A549 (cell line): ENCODE results near the gene SHROOM1. TPM values are rescaled to one million over a fixed set of nuclear protein-coding genes. Genes with fewer than 3 reads are reported as not detected.

Experiments used
- ATAC-seq, 2 experiments: fragments of 200-7000 bp in 1 of 2; fragments of >200 bp in 1 of 2; cut with Nextera tagmentation in 1 of 2; cut with Tn5 transposase in 1 of 2; 3 replicates each; pipeline versions ENCODE4 v1.8.0 to v1.9.1; 2018 to 2020; ENCODE audit warnings: mild to moderate bottlenecking in 1 of 2, moderate library complexity in 1 of 2
- CTCF ChIA-PET: fragments of 300-600 bp; sonication (Branson Sonifier 250); formaldehyde crosslinking; extraction: SDS; loops from one replicate; lab custom pipeline; 2021; ENCODE audit warnings: antibody characterized with exemption, inconsistent platforms; lab: Yijun Ruan, JAX
- POLR2A ChIA-PET: fragments of 350-600 bp; formaldehyde crosslinking; extraction: SDS; loops from one replicate; lab custom pipeline; 2021; ENCODE audit warnings: antibody characterized with exemption, inconsistent platforms; lab: Yijun Ruan, JAX
- DNase-seq, 2 experiments: peaks; one replicate each; pipeline versions ENCODE4 v3.0.0 to v3.0.0-alpha.2; 2011 to 2016; ENCODE audit warnings: low read depth in 1 of 2, low spot score in 1 of 2
- FAIRE-seq: peaks from 2 replicates; lab custom pipeline; 2011; peaks lifted over from hg19 to GRCh38; lab: Jason Lieb, UNC
- H3K27ac ChIP-seq, 2 experiments: fragments of >200 bp; sonication (Bioruptor Twin); formaldehyde crosslinking; 3 replicates each; pipeline ENCODE4 v1.5.1; 2016 to 2017
- H3K4me1 ChIP-seq: fragments of >200 bp; sonication (Bioruptor Twin); formaldehyde crosslinking; 3 replicates; pipeline ENCODE4 v1.6.1; 2016
- H3K4me2 ChIP-seq: fragments of >200 bp; sonication (Bioruptor Twin); formaldehyde crosslinking; 3 replicates; pipeline ENCODE4 v1.6.1; 2016
- H3K4me3 ChIP-seq: fragments of >200 bp; sonication (Bioruptor Twin); formaldehyde crosslinking; 3 replicates; pipeline ENCODE4 v1.5.1; 2016
- H3K9me3 ChIP-seq: fragments of >200 bp; sonication (Bioruptor Twin); formaldehyde crosslinking; 3 replicates; pipeline ENCODE4 v1.6.1; 2016
- CBX2 ChIP-seq: fragments of 200-600 bp; sonication (generic); IDR thresholded peaks from 2 replicates; pipeline ENCODE4 v1.6.1; 2016; ENCODE audit warnings: low read depth, mild to moderate bottlenecking, borderline replicate concordance
- CHD2 ChIP-seq: fragments of 150-350 bp; IDR thresholded peaks from 2 replicates; pipeline ENCODE4 v1.6.1; 2014; ENCODE audit warnings: low read length; ENCODE audit not compliant: partially characterized antibody
- E2F6 ChIP-seq: IDR thresholded peaks from 2 replicates; pipeline ENCODE4 v1.6.1; 2012; ENCODE audit warnings: low read depth, borderline replicate concordance
- ELK1 ChIP-seq: fragments of 150-350 bp; IDR thresholded peaks from 2 replicates; pipeline ENCODE4 v1.6.1; 2014; ENCODE audit warnings: low read depth, mild to moderate bottlenecking, low read length
- ESRRA ChIP-seq: fragments of 150-350 bp; IDR thresholded peaks from 2 replicates; pipeline ENCODE4 v1.6.1; 2014; ENCODE audit warnings: mild to moderate bottlenecking, low read length, borderline replicate concordance
- GATA3 ChIP-seq: IDR thresholded peaks from 2 replicates; pipeline ENCODE4 v1.6.1; 2012; ENCODE audit warnings: borderline replicate concordance
- HEYL ChIP-seq: fragments of 250-450 bp; sonication (Bioruptor Pico); IDR thresholded peaks from 2 replicates; pipeline ENCODE4 v1.8.0; 2021; ENCODE audit warnings: mild to moderate bottlenecking, moderate library complexity
- HOXA7 ChIP-seq: fragments of 250-450 bp; sonication (Bioruptor Pico); IDR thresholded peaks from 2 replicates; pipeline ENCODE4 v1.5.0; 2020; ENCODE audit warnings: mild to moderate bottlenecking, moderate library complexity
- HOXB13 ChIP-seq: fragments of 250-450 bp; sonication (Bioruptor Pico); IDR thresholded peaks from 2 replicates; pipeline ENCODE4 v1.5.0; 2020; ENCODE audit warnings: low read depth, mild to moderate bottlenecking, moderate library complexity
- HOXB5 ChIP-seq: fragments of 250-450 bp; sonication (Bioruptor Pico); IDR thresholded peaks from 2 replicates; pipeline ENCODE4 v1.5.0; 2020; ENCODE audit warnings: mild to moderate bottlenecking, moderate library complexity
- JUNB ChIP-seq: fragments of >200 bp; sonication (Bioruptor Twin); formaldehyde crosslinking; IDR thresholded peaks from 2 replicates; pipeline ENCODE4 v1.6.1; 2016
- KDM5A ChIP-seq: fragments of 200-600 bp; sonication (generic); IDR thresholded peaks from 2 replicates; pipeline ENCODE4 v1.6.1; 2016; ENCODE audit warnings: antibody characterized with exemption, mild to moderate bottlenecking
- MAX ChIP-seq: IDR thresholded peaks from 2 replicates; pipeline ENCODE4 v1.6.1; 2012
- MAZ ChIP-seq: fragments of 150-350 bp; IDR thresholded peaks from 2 replicates; pipeline ENCODE4 v1.6.1; 2014; ENCODE audit warnings: antibody characterized with exemption, low read depth, low read length, borderline replicate concordance
- MYC ChIP-seq: IDR thresholded peaks from 2 replicates; pipeline ENCODE4 v1.6.1; 2012; ENCODE audit warnings: mild to moderate bottlenecking, inconsistent platforms, low read length, improper control_type of control experiment, borderline replicate concordance
- NR3C1 ChIP-seq: fragments of >200 bp; sonication (Bioruptor Twin); formaldehyde crosslinking; IDR thresholded peaks from 3 replicates; pipeline ENCODE4 v1.6.1; 2017
- PBX3 ChIP-seq: IDR thresholded peaks from 2 replicates; pipeline ENCODE4 v1.6.1; 2012
- PHF8 ChIP-seq: fragments of 200-600 bp; sonication (generic); IDR thresholded peaks from 2 replicates; pipeline ENCODE4 v1.6.1; 2016; ENCODE audit warnings: low read depth, mild to moderate bottlenecking, antibody characterized with exemption, moderate library complexity, borderline replicate concordance
- POLR2A ChIP-seq: IDR thresholded peaks from 2 replicates; pipeline ENCODE4 v1.6.1; 2012; ENCODE audit warnings: mild to moderate bottlenecking, low read length
- RCOR1 ChIP-seq: fragments of 150-350 bp; IDR thresholded peaks from 2 replicates; pipeline ENCODE4 v1.6.1; 2014; ENCODE audit warnings: antibody characterized with exemption, low read length, low read depth
- SMC3 ChIP-seq: fragments of >200 bp; sonication (Bioruptor Twin); formaldehyde crosslinking; IDR thresholded peaks from 3 replicates; pipeline ENCODE4 v1.6.1; 2018; ENCODE audit warnings: inconsistent platforms
- SREBF2 ChIP-seq: fragments of 450-650 bp; IDR thresholded peaks from 2 replicates; pipeline ENCODE4 v1.6.1; 2014; ENCODE audit warnings: mild to moderate bottlenecking, moderate library complexity
- ZNF302 ChIP-seq: fragments of 250-450 bp; sonication (Bioruptor Pico); IDR thresholded peaks from 2 replicates; pipeline ENCODE4 v1.9.0; 2021; ENCODE audit warnings: inconsistent platforms, mild to moderate bottlenecking, moderate library complexity
- WGBS: methylation state at CpG from one replicate; pipeline ENCODE4 v1.1.6; 2017; ENCODE audit errors: missing lambda C conversion rate; 5-methylcytosine and 5-hydroxymethylcytosine counted together
- polyA plus RNA-seq, 4 experiments: library from polyadenylated mRNA; depleted of rRNA in 3 of 4; stranded (reverse); fragments of >200 nt; fragmentation: RNase III in 1 of 4; extraction: RNeasy Plus Mini Kit Qiagen cat#74134 plus additional on column Dnase treatment in 1 of 4; gene quantifications; 2 replicates in 3 of 4; 3 replicates in 1 of 4; pipeline ENCODE4 v1.2.3, GENCODE V29; 2011 to 2017
- TF ChIP-seq, protein P1 (sequence below): fragments of >200 bp; sonication (Bioruptor Twin); formaldehyde crosslinking; IDR thresholded peaks from 2 replicates; pipeline ENCODE4 v1.6.1; 2016
- TF ChIP-seq, protein P2 (sequence below): fragments of >200 bp; sonication (Bioruptor Twin); formaldehyde crosslinking; IDR thresholded peaks from 3 replicates; pipeline ENCODE4 v1.6.1; 2016

SHROOM1 gene
- polyA plus RNA-seq, 2 of the 4 experiments (the other 2 are of a cell fraction) = 4.5 to 5.4 TPM

GRCh38 chr5:132785365-132785764 is 45.1 kb downstream of the SHROOM1 start:
- no peaks in the 10 kb centered on the region for H3K4me1 ChIP-seq
- no peaks in the 10 kb centered on the region for H3K9me3 ChIP-seq
- TF ChIP-seq, protein P1, sequence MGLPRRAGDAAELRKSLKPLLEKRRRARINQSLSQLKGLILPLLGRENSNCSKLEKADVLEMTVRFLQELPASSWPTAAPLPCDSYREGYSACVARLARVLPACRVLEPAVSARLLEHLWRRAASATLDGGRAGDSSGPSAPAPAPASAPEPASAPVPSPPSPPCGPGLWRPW = no peak
- TF ChIP-seq RCOR1 (no peak), HEYL (no peak), ZNF302 (CRISPR knock-in tag) (no peak), JUNB (no peak), CHD2 (no peak), HOXB5 (CRISPR knock-in tag) (no peak), HOXB13 (CRISPR knock-in tag) (no peak), GATA3 (no peak), CBX2 (no peak), ELK1 (no peak), KDM5A (no peak), MAX (no peak), PHF8 (no peak)
- ATAC-seq (no peak), FAIRE-seq (no peak), DNase-seq (no peak)
- ChIA-PET CTCF (interaction anchor here (0.9 to 1.5 kb wide), 4 partner anchors 18 to 399 kb away, joined by 3 to 5 read pairs (median 3); no protein-coding TSS in a partner anchor), POLR2A (no interaction called here)
- no peak overlapping the region for H3K4me3 ChIP-seq
- no peak overlapping the region for H3K27ac ChIP-seq
- H3K4me2 ChIP-seq = no peak overlapping the region
- WGBS = 67% methylated on average over 5 of the region's 5 CpGs

DNA sequence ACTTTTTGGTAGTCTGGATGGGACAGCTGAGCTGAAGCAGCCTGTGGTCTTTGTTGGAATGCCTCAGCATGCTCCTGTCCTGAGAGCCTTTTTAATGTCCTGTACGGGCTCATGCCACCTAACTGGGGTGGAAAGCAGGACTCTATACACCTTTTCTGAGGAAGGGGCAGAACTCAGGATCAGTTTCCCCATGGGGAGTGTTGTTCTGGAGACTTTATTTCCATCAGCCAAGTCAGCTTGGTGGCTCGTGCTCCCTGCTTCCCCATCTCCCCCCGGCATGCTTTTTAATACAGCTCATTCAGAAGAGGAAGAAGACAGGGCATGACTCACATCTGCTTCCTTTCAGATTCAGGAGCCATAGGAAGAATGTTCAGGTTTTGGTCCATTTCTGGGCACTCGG is 48.3 kb downstream of the SHROOM1 start:
- ChIA-PET POLR2A (no interaction called here), CTCF (interaction anchor here (0.9 to 1.3 kb wide), 2 partner anchors 33 to 35 kb away, joined by 3 to 5 read pairs; partner anchors contain the start of gene CCNI2)
- Histone ChIP-seq H3K4me2 (no peak overlapping the region), H3K27ac (no peak overlapping the region), H3K4me3 (no peak overlapping the region), H3K9me3 (no peaks in the 10 kb centered on the region), H3K4me1 (no peaks in the 10 kb centered on the region)
- FAIRE-seq (no peak), DNase-seq (no peak), ATAC-seq (no peak)
- WGBS = 54% methylated on average over 4 of the region's 4 CpGs
- TF ChIP-seq POLR2A (no peak), HOXA7 (CRISPR knock-in tag) (no peak), PBX3 (no peak), SREBF2 (no peak), SMC3 (no peak), ESRRA (no peak), ELK1 (no peak), MYC (no peak), NR3C1 (no peak), MAX (no peak), E2F6 (no peak), HOXB13 (CRISPR knock-in tag) (no peak), MAZ (no peak)
- TF ChIP-seq, protein P2, sequence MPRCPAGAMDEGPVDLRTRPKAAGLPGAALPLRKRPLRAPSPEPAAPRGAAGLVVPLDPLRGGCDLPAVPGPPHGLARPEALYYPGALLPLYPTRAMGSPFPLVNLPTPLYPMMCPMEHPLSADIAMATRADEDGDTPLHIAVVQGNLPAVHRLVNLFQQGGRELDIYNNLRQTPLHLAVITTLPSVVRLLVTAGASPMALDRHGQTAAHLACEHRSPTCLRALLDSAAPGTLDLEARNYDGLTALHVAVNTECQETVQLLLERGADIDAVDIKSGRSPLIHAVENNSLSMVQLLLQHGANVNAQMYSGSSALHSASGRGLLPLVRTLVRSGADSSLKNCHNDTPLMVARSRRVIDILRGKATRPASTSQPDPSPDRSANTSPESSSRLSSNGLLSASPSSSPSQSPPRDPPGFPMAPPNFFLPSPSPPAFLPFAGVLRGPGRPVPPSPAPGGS = no peak
